ENCODE measurements around the gene FALEC. TPM values are rescaled to one million over a fixed set of nuclear protein-coding genes. Genes with fewer than 3 reads are reported as not detected.

The FALEC gene
- polyA plus RNA-seq, 1 donor from 2014 or later, result 1.0 TPM

Other genes starting within 250 kb of the FALEC start
- 78.4 TPM for gene APH1A, start 246.7 kb upstream of the FALEC start, polyA plus RNA-seq
- 2.9 TPM for gene C1orf54, start 243.0 kb upstream of the FALEC start, polyA plus RNA-seq
- gene CIART, start 233.2 kb upstream of the FALEC start, polyA plus RNA-seq, result not detected
- gene MRPS21, start 221.9 kb upstream of the FALEC start, polyA plus RNA-seq, result 79.3 TPM
- gene PRPF3, start 194.2 kb upstream of the FALEC start, polyA plus RNA-seq, result 26.2 TPM
- gene RPRD2, start 151.6 kb upstream of the FALEC start, polyA plus RNA-seq, result 34.1 TPM
- gene TARS2, start 28.3 kb upstream of the FALEC start, polyA plus RNA-seq, result 37.4 TPM
- gene ECM1, start 7.6 kb upstream of the FALEC start, polyA plus RNA-seq, result 0.11 TPM
- gene ADAMTSL4, start 33.7 kb downstream of the FALEC start, polyA plus RNA-seq, result 0.30 TPM
- 99.6 TPM for gene MCL1, start 63.9 kb downstream of the FALEC start, polyA plus RNA-seq
- 73.9 TPM for gene ENSA, start 113.9 kb downstream of the FALEC start, polyA plus RNA-seq
- gene GOLPH3L, start 181.4 kb downstream of the FALEC start, polyA plus RNA-seq, result 18.8 TPM
- gene HORMAD1, start 205.1 kb downstream of the FALEC start, polyA plus RNA-seq, result 0.84 TPM